Epidermal melanocyte (primary cell): ENCODE measurements around the gene BRD2.

ENCODE experiments used
- DNase-seq: peaks from one replicate; pipeline ENCODE4 v3.0.0; 2011; ENCODE audit warnings: low spot score; ENCODE audit not compliant: insufficient read length

The BRD2 gene

GRCh38 chr6:33029328-33030184, 61.2 kb downstream of the BRD2 start:
- DNase-seq = no peak

- DNase-seq = no peak
These were observed 61.9 kb downstream of the BRD2 start for GRCh38 chr6:33030245-33030644.
